Measurements from ENCODE around the gene SMAP2.

- TF ChIP-seq TAF1 (IDR thresholded peaks at IDR 0.05; ENCODE audit: borderline replicate concordance, insufficient read depth, low read length) (no peak), REST (IDR thresholded peaks at IDR 0.05; ENCODE audit: insufficient read depth in 1 of 2, low read depth in 2 of 2, low read length in 2 of 2) (no peak), POLR2AphosphoS5 (IDR thresholded peaks at IDR 0.05; ENCODE audit: low read depth, low read length) (no peak), SIN3A (IDR thresholded peaks at IDR 0.05; ENCODE audit: borderline replicate concordance, insufficient read depth, low read length) (no peak)
Measured at GRCh38 chr1:40435471-40435870, 61.9 kb downstream of the SMAP2 start.

All from PFSK-1 (cell line).